ENCODE measurements around the gene HOMER2.

HOMER2 gene

DNA sequence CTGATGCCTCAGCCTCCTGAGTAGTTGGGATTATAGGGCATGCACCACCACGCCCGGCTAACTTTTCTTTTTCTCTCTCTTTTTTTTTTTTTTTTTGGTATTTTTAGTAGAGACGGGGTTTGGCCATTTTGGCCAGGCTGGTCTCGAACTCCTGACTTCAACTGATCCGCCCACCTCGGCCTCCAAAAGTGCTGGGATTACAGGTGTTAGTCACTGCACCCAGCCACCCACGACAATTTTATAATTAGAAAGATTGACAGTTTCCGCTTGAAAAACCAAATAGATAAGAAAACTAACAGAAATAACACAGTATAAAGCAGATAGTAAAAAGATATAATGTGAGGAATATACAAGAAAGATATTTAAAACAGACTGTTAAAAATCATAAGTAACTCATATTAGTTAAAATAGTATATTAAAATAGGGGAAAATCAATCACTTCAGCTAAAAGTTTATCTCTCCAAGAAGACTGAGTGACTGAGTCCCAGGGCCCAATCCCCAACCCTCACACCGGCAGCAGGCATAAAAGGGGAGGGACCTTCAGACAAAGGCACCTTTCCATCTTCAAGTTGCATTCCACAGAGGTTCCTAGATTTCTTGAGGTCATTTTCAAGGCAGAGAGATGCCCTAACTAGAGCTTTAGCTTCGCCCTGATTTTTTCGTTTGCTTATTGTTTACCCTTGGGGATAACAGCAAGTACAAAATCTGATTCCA is 144.4 kb downstream of the HOMER2 start:
- no peak for DNase-seq (ENCODE audit: low read depth)
- no peak for TF ChIP-seq CTCF (IDR thresholded peaks at IDR 0.05; ENCODE audit: low read depth, low read length, missing control alignments)
- H3K4me3 ChIP-seq (ENCODE audit: low read depth, low read length), result no peak overlapping the region
- in situ Hi-C loops (cut with HindIII; ENCODE audit: low sequenced_read_pairs), result no loop called here

- H3K4me3 ChIP-seq (ENCODE audit: low read depth, low read length), result no peak within 1 kb of the TSS
- no peak for TF ChIP-seq CTCF (IDR thresholded peaks at IDR 0.05; ENCODE audit: low read depth, low read length, missing control alignments)
- DNase-seq (ENCODE audit: low read depth), result no peak
- in situ Hi-C loops (cut with HindIII; ENCODE audit: low sequenced_read_pairs), result no loop called here
These were observed 146.5 kb downstream of the HOMER2 start, which contains the start of gene FSD2 for GRCh38 chr15:82805994-82806406. Gene FSD2, minus strand, starts transcription at chr15:82806069. Its CDS starts 18,679 bp downstream, at chr15:82787390.

GRCh38 chr15:82804575-82804949 is 148.0 kb downstream of the HOMER2 start:
- no peak for TF ChIP-seq CTCF (IDR thresholded peaks at IDR 0.05; ENCODE audit: low read depth, low read length, missing control alignments)
- in situ Hi-C loops (cut with HindIII; ENCODE audit: low sequenced_read_pairs), result no loop called here
- no peak for DNase-seq (ENCODE audit: low read depth)
- H3K4me3 ChIP-seq (ENCODE audit: low read depth, low read length), result no peak overlapping the region

- TF ChIP-seq CTCF (IDR thresholded peaks at IDR 0.05; ENCODE audit: low read depth, low read length, missing control alignments), result no peak
- no peak overlapping the region for H3K4me3 ChIP-seq (ENCODE audit: low read depth, low read length)
- no peak for DNase-seq (ENCODE audit: low read depth)
- in situ Hi-C loops (cut with HindIII; ENCODE audit: low sequenced_read_pairs), result no loop called here
These were observed 148.5 kb downstream of the HOMER2 start for GRCh38 chr15:82803793-82804574.

DNA sequence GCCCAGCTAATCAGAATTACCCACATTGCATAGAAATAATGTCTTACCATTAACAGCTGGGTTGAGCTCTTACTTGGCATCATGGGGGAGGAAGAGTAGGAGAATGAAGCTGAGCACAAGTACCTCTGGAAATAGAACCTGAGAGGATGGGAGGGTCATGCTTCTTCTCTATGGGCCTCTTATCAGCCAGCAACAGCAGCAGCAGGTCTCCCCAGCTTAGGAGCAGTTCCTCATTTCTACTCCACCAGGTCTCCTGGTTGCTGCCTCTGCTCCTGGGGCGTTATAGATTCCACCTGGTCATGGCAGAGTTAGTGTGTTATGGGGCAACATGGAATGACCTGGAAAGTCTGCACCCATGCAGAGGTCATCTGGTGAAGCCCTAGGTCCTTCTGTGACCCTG is 150.0 kb downstream of the HOMER2 start:
- in situ Hi-C loops (cut with HindIII; ENCODE audit: low sequenced_read_pairs), result no loop called here
- H3K4me3 ChIP-seq (ENCODE audit: low read depth, low read length), result no peak overlapping the region
- no peak for TF ChIP-seq CTCF (IDR thresholded peaks at IDR 0.05; ENCODE audit: low read depth, low read length, missing control alignments)
- DNase-seq (ENCODE audit: low read depth), result no peak

GRCh38 chr15:82799183-82799841 is 153.2 kb downstream of the HOMER2 start:
- in situ Hi-C loops (cut with HindIII; ENCODE audit: low sequenced_read_pairs), result no loop called here
- no peak for TF ChIP-seq CTCF (IDR thresholded peaks at IDR 0.05; ENCODE audit: low read depth, low read length, missing control alignments)
- no peak for DNase-seq (ENCODE audit: low read depth)
- H3K4me3 ChIP-seq (ENCODE audit: low read depth, low read length), result no peak overlapping the region
